Non-pigmented ciliary epithelial cell (primary cell): ENCODE measurements around the gene LILRA5.
"Not testable (repeated sequence)": the region's sequence is repeated elsewhere in the genome, so short reads cannot be mapped to it uniquely, and the experiment has no call there.

Experiments used
- DNase-seq: peaks from one replicate; pipeline ENCODE4 v3.0.0-alpha.2; 2010; ENCODE audit warnings: low read depth

LILRA5 gene

DNA sequence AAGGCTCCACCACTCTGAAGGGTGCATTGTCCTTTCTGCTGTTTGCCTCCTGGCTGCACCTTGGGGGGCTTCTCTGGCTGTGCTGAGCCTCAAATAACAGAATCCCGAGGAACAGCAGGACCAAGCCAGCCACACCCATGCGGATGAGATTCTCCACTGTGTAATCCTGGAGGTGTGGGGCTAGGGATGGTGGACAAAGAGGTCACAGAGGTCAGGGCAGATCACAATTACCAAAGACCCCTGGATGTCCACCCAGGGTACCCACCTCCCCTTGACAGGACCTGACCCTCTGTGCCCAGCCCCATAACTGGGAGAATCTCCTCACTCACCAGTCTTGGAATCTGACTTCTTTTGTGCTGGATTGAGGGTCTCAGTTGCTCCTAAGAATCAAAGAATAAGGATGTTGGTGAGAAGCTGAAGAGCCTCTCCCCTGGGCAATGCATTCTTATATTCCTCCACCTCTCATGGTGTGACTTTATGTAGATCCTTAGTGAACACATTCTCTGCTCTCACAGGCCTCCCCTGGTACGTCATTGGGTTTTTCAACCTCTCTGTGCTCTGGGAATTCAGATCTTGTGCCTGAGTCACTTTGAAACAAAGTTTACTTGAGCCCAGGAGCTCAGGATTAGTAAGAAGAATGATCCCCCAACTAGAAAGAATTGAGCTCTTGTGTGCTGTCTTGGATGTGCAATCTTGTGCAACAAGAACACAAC is 20.8 kb upstream of the LILRA5 start:
- DNase-seq: no peak

DNA sequence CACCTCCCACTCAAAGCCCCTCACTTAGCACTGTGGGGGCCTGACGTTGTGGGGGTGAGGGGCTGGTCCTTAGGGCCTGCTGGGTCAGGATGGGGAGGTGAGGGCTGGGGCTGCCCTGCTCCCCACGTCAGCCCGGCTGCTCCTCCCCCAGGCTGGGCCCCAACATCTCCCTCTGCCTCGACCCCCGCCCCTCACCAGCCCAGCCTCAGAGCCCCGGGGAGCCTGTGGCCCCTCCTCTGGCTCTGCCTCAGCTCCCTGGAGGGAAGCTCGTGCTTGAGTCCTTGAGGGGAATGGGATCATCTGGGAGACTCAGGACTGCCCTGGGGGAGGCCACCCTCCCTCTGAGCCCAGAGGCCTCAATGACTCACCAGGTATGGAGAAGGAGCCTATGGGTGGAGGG is 19.2 kb upstream of the LILRA5 start:
- DNase-seq: no peak

DNA sequence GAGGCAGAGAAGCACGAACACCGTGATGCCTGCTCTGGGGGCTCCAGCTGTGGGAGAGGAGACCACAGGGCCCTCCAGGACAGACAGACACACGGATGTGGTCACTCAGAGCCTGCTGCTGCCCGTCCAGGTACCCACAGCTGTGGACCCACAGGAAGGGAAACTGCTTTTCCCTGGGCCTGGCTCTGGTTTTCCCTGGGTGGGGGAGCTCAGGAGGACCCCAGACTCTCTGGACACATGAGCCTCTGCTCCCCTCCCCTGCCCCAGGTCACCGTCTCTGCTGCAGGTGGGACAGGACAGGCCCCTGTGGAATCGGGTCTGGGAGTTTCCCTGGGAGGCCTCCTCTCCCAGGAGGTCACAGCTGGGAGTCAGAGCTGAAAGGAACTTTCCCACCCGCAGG is 18.7 kb upstream of the LILRA5 start:
- DNase-seq: no peak

DNA sequence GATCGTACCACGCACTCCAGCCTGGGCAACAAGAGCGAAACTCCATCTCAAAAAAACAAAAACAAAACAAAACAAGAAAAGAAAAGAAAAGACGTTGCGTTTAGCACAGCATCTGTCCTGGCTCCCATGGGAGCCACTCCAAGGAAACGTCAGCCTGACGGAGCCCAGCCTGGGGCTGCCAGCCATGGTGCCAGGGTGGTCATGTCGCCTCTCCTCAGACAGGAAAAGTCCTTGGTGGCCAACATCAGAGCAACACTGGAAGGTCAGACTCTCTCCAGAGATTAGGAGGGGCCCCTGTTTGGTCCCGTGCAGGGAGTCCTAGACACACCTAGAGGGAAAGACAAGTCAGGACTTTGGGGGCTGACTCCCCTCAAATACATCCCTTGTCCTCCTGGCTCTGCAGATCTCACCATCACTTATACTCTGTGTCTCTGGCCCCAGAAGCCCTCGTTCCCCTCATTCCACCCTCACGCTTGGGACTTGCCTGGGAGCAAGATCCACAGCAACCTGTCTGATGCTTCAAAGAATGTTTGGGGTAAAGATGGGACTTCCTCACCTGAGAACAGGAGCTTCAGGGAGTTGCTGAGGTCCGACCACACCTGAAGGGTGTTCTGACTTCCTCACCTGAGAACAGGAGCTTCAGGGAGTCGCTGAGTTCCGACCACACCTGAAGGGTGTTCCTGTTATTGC is 16.7 kb upstream of the LILRA5 start:
- DNase-seq: no peak

DNA sequence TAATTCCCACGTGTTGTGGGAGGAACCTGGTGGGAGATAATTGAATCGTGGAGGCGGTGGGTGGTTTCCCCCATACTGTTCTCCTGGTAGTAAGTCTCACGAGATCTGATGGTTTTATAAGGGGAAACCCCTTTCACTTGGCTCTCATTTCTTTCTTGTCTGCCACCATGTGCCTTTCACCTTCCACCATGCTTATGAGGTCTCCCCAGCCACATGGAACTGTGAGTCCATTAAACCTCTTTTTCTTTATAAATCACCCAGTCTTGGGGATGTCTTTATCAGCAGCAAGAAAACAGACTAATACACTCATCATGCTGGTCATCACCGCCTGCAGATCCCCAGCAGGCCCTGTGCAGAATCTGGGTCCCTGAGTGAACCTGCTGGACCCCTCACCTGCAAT is 15.8 kb upstream of the LILRA5 start:
- not testable (repeated sequence) for DNase-seq

DNA sequence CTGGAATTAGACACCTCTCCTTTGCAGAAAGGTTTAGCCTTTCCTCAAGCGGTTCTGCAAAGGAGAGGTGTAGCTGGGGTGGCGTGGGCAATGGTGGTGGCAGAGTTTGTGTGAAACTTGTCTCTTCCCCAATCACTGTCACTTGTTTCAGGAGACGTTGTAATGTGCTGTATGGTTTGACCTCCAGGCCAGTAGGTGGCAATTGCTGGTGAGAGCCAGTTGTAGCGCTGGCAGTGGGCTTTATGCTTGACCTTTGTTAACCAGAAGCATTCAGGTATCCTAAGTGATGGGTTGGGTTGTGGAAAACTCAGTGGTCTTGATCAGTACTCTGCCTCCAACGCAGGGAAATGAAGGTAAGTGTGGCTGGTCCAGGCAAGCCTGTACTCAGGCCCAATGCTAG is 12.7 kb upstream of the LILRA5 start:
- DNase-seq: no peak

DNA sequence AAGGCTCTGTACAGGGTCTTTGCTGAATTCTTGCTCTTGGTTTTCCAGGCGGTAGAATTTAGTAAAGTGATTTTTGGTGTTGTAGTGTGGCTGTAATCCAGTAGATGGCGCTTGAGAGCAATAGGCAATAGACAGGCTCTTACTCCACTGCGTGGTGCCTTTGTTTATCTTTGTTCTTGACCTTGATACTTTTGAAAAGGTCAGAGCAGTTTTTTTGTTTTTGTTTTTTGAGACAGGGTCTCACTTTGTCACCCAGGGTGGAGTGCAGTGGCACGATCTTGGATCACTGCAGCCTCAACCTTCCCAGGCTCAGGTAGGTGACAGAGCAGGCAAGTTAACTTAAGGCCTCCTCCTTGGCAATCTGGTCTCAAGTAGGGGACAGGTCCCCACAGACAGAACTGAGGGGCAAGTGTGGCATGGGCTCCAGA is 12.2 kb upstream of the LILRA5 start:
- DNase-seq: no peak

DNA sequence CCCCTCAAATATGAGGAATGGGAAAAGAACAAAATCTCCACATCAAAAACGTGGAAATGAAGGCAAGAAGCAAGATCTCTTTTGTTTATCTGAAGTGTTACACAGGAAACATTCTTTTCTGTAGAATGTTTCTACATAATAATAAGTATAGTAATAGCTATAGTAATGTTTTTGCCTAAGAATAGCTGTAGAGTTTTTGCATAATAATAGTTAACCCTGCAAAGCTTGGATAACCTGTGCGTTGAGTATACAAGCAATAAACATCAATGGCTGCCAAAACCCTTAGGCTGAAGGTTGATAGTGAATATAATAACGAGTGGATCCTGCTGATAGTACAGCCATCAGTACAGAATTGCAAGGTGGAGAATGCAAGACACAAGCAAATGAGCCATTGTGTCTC is 11.1 kb upstream of the LILRA5 start:
- no peak for DNase-seq

DNA sequence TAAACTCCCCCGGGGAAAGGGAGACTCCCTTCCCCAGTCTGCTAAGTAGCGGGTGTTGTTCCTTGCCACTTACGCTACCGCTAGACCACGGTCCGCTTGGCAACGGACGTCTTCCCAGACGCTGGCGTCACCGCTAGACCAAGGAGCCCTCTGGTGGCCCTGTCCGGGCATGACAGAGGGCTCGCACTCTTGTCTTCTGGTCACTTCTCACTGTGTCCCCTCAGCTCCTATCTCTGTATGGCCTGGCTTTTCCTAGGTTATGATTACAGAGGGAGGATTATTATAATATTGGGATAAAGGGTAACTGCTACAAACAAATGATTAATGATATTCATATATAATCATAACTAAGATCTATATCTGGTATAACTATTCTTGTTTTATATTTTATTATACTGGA is 10.0 kb upstream of the LILRA5 start:
- DNase-seq: not testable (repeated sequence)

DNA sequence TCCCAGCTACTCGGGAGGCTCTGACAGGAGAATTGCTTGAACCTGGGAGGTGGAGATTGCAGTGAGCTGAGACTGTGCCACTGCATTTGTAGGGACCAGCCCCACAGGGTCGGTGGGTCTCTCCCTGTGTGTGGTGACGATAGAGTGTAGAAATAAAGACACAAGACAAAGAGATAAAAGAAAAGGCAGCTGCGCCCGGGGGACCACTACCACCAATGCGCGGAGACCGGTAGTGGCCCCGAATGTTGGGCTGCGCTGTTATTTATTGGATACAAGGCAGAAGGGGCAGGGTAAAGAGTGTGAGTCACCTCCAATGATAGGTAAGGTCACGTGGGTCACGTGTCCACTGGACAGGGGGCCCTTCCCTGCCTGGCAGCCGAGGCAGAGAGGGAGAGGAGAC is 9.3 kb upstream of the LILRA5 start:
- DNase-seq: not testable (repeated sequence)

DNA sequence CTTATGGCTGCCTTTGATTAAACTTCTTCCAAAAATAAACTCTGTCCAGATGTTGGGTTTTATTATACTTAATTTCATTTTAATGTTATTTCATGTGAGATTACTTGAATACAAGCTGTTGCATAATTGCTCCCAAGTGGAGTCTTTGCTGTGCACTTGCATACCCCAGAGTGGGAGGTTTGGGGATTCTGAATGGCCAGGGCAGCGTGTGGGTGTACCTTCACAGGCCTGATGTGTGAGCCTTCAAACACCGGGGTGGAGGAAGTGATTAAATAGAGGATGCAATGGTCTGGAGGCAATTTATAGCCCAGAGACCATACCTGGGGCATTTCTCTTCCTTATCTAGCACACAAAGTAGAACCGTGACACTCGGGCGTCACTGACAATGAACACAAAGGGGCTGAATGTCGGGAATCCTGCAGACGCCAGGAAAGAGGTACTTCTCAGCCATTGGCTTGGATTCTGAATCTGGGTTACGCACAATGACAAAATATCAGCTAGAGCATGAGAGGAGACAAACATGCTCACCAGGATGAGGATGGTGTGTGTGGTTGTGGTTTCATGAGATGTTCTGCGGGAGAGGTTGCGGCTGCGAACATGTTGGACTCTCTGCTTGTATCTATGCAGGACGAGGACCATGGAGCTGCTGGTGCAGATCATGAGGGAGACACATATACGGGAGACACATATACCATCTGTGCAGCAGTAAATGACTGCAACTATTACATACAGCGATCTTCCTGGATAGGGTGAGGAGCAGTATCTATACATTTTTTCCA is 7.1 kb upstream of the LILRA5 start:
- DNase-seq: no peak

DNA sequence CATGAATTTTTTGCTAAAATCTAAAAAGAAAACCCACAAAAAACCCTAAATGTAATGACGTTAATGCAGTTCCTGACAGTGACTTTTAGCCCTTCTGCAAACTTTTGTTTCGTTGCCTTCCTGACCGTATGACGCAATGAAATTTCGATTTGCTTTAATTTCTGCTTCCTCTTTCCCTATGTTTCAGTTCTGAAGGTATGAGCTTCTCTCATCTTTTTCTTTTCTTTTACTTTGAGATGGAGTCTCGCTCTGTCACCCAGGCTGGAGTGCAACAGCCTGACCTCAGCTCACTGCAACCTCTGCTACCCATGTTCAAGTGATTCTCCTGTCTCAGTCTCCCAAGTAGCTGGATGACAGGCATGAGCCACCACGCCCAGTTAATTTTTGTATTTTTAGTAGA is 6.1 kb upstream of the LILRA5 start:
- no peak for DNase-seq

DNA sequence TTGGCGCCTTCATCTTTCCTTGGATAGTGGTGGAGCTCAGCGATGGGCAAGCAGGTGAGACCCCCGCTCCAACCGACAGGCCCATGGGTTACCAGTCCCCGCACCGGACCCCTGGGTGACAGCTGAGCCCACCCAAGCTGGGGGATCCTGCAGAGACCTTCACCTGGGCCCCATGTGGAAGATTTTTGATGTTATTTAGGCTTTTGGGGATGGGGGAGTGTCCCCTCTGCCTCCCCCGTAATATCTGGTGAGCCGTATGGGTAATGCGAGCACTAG is 4.9 kb upstream of the LILRA5 start:
- DNase-seq: no peak

DNA sequence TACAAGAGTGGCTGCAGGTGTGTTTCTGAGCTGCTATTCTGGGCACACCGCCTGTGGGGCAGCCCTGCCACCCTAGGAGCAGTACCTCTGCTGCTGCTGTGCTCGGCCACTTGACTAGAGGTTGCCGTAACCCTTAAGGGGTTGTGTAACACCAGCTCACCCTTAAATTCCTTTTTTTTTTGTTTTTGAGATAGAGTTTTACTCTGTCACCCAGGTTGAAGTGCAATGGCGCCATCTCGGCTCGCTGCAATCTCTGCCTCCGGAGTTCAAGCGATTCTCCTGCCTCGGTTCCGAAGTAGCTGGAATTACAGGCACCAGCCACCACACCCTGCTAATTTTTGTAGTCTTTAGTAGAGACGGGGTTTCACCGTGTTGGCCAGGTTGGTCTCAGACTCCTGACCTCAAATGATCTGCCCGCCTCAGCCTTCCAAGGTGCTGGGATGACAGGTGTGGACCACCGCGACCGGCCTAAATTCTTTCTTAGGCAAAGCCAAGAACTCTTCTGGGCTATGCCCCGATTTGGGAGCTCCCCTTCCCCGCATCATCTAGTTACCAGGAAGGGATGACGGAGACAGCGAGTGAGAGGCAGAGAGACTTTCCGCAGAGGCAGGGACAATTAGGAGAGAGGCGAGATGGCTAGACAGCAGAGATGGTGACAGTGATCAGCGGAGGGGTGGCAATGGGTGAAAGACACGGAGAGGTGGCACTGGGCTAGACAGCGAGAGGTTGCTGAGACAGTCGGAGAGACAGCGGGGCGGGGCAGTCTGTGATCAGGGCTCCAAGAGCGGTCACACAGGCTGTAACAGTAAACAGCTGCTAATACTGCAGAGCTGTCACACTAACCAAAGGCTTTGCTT is 4.4 kb upstream of the LILRA5 start:
- DNase-seq: no peak

DNA sequence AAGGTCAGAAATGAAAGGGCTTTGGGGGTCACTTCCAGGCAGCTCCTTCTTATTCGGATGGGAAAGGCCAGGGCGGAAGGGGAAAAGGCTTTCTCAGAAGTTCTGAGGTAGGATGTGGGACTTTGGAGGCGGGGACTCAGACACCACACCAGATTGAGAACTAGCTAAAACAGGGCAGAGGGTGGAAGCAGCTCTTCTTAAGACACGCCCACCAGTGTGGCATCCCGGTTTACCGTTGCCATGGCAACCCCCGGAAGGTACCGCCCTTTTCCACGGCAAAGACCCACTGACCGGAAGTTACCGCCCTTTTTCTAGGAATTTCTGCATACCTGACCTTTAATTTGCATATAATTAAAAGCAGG is 3.8 kb upstream of the LILRA5 start:
- DNase-seq: no peak

DNA sequence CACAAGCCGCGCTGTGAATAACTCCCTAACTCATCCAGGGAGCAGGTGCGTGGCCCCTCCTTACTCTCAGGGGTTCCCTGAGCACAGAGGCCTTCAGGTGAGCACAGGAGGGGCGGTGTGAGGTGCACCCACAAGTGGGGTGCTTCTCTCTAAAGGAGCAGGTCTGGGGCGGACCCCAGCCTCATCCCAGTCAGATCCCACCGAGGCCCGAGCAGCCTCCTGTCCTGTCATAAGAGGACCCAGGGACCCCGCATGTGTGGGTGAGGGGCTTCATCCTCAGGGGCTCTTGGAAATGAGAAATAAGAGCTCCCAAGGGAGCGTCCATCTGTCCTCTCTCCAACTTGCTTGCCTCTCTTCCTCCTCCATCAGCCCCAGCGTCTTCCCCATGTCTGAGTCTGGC is 3.0 kb upstream of the LILRA5 start:
- DNase-seq: no peak

DNA sequence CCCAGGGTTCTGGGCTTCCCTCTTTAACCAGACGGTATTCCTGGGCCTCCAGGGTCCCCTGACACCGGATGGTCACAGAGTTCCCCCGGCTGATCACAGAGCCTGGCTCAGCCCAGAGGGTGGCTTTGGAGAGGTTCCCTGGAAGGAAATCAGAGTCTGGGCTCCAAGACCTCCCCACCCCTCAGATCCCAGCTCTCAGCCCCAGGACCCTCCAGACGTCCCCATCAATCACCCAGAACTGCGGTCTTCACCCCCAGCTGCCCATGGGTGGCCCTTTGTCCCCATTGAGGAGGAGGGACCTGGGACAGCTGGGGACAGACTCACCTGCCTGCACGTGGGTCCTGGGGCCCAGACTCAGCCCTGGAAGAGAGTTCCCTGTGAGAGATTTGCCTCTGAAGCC is 955 bp downstream of the LILRA5 start:
- DNase-seq: no peak

DNA sequence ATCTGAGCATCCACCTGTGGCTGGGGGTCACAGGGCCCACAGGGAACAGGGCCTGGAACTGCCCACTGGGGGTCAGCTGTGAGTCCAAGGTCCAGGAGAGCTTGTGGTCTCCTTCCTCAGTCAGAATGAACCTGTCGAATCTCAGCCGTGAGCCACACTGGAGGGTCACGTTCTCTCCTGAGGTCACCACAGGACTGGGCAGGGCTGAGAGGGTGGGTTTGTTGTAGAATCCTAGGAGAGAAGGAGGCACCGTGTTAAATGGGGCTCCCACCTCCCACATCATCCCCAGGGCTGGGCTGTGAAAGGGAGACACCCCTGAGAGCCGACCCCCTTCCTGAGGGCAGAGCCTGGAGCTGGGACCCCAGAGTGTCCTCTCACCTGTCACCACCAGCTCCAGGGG is 1.5 kb downstream of the LILRA5 start:
- DNase-seq: no peak

DNA sequence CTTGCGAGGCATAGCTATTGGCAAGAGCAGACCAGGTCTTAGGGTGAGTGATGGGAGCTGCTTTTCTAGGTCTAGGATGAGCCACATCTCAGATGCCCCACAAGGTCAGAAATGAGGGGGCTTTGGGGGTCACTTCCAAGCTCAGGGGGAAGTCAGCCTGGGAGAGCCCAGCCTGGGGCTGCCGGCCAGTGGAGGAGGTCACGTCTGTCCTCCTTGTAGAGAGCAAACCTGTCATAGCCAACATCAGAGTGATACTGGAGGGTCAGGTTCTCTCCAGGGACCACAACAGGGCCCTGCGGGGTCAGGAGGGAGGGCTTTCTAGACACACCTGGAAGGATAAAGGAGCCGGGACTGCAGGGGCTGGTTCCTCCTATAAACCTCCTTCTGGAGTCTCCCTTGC is 2.4 kb downstream of the LILRA5 start:
- DNase-seq: no peak

DNA sequence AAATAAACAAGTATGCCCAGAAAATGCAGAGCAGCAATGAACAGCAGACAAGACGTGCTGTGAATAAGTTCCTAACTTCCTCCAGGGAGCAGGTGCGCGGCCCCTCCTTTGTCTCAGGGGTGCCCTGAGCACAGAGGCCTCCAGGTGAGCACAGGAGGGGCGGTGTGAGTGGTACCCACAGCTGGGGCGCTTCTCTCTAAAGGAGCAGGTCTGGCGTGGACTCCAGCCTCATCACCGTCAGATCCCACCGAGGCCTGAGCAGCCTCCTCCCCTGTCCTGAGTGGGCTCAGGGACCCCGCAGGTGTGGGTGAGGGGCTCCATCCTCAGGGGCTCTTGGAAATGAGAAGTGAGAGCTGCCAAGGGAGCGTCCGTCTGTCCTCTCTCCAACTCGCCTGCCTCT is 3.2 kb downstream of the LILRA5 start:
- no peak for DNase-seq

DNA sequence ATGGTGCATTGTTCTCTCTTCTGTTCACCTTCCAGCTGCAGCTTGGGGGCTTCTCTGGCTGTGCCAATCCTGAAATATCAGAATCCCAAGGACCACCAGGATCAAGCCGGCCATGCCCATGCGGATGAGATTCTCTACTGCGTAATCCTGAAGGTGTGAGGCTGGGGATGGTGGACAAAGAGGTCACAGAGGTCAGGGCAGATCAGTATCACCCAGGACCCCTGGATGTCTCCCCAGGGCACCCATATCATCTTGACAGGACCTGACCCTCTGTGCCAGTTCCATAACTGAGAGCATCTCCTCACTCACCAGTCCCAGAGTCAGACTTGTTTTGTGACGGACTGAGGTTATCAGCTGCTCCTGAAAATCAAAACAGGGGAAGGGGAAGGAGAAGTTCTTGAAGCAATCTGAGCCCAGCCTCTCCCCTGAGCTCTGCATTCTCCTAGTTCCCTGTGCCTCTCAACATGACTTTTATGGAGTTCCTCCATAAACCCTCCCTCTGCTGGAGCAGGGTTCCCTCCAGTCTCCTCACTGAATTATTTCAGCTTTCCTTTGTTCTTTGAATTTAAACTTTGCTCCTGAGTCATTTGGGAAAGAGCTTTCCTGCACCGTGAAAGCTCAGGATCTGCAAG is 5.5 kb downstream of the LILRA5 start:
- DNase-seq: no peak

DNA sequence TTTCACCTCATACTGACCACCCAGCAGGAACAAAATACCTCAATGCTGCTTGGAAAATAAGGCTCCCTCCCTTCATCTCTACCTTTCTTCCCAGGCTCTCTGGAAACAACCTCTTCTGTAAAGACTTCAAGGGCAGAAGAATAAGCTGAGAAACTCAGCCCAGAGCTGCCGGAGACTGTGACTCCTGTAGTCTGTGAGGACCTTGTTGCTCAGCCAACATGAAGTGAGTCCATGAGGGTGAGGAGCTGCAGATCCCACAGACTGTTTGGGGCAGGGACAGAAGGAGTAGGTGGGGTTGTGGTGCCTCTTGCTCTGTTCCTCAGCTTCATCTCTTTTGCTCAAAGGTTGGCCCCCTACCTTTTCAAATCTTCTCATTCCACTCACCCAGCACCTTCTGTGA is 7.8 kb downstream of the LILRA5 start:
- DNase-seq: no peak
